DOHH2 (cell line): ENCODE measurements around the gene LANCL1.

Source experiments
- EZH2phosphoT487 ChIP-seq: fragments of 200-600 bp; sonication (generic); IDR thresholded peaks from 2 replicates; pipeline ENCODE4 v1.6.1; 2017; ENCODE audit warnings: borderline replicate concordance, mild to moderate bottlenecking, antibody characterized with exemption, low read length, moderate library complexity, mixed read lengths
- TF ChIP-seq, protein P1 (sequence below): fragments of 200-600 bp; sonication (generic); IDR thresholded peaks from one replicate; pipeline ENCODE4 v1.5.1; 2014; ENCODE audit warnings: antibody characterized with exemption, mild to moderate bottlenecking, low read depth, low read length; ENCODE audit not compliant: poor library complexity, severe bottlenecking

DNA sequence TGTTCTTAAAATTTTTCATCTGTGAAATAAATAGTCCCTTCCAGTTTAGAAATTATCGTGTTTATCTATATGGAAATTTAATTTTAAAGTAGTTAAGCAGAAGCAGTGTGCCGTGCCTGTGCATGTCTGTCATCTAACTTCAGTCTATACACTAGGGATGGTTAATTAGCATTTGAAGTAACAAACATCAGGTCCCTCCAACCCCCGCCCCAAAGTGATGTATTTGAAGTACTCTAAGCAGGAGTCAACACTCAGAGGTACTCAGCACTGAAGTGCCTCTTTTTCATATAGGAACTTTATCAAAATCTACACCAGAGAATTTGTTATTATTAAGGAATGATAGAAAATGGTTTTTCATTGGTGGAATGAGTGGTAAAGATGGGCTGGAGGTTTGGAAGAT is 33.0 kb downstream of the LANCL1 start:
- TF ChIP-seq, protein P1, sequence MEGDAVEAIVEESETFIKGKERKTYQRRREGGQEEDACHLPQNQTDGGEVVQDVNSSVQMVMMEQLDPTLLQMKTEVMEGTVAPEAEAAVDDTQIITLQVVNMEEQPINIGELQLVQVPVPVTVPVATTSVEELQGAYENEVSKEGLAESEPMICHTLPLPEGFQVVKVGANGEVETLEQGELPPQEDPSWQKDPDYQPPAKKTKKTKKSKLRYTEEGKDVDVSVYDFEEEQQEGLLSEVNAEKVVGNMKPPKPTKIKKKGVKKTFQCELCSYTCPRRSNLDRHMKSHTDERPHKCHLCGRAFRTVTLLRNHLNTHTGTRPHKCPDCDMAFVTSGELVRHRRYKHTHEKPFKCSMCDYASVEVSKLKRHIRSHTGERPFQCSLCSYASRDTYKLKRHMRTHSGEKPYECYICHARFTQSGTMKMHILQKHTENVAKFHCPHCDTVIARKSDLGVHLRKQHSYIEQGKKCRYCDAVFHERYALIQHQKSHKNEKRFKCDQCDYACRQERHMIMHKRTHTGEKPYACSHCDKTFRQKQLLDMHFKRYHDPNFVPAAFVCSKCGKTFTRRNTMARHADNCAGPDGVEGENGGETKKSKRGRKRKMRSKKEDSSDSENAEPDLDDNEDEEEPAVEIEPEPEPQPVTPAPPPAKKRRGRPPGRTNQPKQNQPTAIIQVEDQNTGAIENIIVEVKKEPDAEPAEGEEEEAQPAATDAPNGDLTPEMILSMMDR: no peak
- TF ChIP-seq EZH2phosphoT487: no peak
